HG03575 (cell line): ENCODE measurements around the gene LSM11.
A peak's percentile ranks its signal among the peaks of the same experiment; 100 is the strongest.
"Not testable (repeated sequence)": the region's sequence is repeated elsewhere in the genome, so short reads cannot be mapped to it uniquely, and the experiment has no call there.

Source experiments
- ATAC-seq: cut with Tn5 transposase; IDR thresholded peaks from one replicate; pipeline ENCODE4 v1.9.1; 2021; ENCODE audit not compliant: unreplicated experiment, insufficient number of reproducible peaks, low FRiP score; ENCODE audit errors: extremely low read depth

Gene LSM11

DNA sequence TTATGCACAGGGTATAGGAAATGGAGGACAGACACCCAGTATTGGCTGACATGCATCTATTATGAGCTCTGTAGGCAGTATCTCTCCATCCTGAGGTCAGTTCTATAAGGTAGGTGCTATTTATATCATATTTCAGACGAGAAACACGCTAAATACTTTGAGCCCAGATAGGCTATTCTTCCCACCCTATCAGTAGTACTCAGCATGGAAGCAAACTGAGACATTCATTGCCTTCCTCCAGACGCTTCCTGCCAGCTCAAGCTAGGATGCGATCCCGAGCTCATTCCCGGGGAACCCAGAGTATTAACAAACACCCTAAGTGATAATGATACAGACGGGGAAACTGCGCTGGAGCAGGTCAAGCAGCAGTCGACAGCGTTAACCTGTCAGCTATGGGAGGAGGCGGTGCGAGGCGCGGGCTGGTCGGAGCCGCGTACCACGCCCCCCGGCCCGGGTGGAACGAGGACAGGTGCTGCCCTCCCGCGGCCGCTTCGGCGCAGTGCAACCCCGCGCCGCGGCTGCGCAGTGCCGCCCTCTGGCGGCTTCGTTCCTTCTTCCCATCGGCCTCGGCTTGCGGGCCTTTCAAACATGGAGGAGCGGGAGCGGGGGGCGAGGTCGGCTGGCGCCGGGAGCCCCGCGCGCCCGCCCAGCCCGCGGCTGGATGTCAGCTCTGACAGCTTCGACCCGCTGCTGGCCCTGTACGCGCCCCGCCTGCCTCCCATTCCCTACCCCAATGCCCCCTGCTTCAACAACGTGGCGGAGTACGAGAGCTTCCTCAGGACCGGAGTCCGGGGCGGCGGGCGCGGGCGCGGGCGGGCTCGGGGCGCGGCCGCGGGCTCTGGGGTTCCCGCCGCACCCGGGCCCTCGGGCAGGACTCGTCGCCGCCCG lies at the start of gene LSM11:
LSM11 (plus strand) TSS at position 550 of the 888 bp plus-strand sequence; CDS start at position 589, 39 bp downstream.
- peak; percentile 67 for ATAC-seq

GRCh38 chr5:157693816-157694215 lies 49.7 kb upstream of the LSM11 start:
- not testable (repeated sequence) for ATAC-seq

DNA sequence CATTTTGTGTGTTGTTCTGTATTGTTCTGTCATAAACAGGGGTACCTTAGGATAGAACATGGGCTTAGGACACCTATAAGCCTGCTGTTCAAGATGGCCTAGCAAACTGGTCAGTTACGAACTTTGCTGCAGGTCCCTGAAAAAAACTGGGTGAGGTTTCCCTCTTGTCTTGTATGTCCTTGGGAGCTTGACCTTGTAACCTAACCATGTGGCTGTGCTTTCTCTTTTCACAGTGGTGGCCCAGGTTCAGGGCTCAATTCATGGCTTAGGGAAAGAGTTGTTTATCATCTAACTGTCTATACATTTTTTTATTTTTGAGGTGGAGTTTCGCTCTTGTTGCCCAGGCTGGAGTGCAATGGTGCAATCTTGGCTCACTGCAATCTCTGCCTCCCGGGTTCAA lies 47.4 kb upstream of the LSM11 start:
- not testable (repeated sequence) for ATAC-seq

- ATAC-seq, result not testable (repeated sequence)
These were observed 44.8 kb upstream of the LSM11 start for GRCh38 chr5:157698674-157699073.

GRCh38 chr5:157703736-157704135 lies 39.8 kb upstream of the LSM11 start:
- no peak for ATAC-seq

- no peak for ATAC-seq
These were observed 34.6 kb upstream of the LSM11 start for GRCh38 chr5:157708866-157709265.

GRCh38 chr5:157709346-157709745 lies 34.2 kb upstream of the LSM11 start:
- ATAC-seq, result no peak

DNA sequence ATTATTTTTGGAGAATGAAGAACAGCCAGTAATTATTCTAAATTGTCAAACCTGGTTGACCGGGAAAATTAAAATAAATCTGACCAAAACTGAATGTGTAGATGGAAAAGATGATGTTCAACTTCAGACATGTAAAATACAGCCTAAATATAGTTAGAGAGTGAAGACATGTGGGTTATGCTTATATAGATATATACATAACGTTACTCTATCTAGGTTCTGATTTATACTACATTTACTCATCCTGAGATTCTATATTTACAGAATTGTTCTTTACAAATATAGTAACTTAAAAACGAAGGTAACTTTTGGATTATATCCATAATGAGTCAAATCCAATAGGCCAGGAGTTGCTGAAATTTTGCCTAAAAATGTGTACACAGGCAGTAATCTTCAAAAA lies 33.1 kb upstream of the LSM11 start:
- no peak for ATAC-seq

- no peak for ATAC-seq
These were observed 32.6 kb upstream of the LSM11 start for GRCh38 chr5:157710882-157711281.

- ATAC-seq, result no peak
These were observed 29.5 kb upstream of the LSM11 start for GRCh38 chr5:157713830-157714595.

- no peak for ATAC-seq
These were observed 29.0 kb upstream of the LSM11 start for GRCh38 chr5:157714596-157714864.

DNA sequence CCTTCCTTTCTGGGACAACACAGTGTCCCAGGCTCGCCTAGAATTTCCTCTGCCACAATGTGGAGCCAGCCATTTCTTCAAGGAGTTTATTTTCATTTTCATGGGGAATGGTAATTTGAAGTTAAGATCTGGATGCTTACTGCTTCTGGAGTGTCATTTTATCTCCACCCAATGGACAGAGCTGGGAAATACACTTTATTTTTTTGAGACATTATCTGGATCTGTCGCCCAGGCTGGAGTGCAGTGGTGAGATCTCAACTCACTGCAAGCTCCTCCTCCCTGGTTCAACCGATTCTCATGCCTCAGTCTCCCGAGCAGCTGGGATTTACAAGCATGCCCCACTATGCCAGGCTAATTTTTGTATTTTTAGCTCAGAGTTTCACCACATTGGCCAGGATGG lies 25.0 kb upstream of the LSM11 start:
- ATAC-seq, result no peak

GRCh38 chr5:157719245-157719644 lies 24.3 kb upstream of the LSM11 start:
- ATAC-seq, result no peak

- no peak for ATAC-seq
These were observed 22.4 kb upstream of the LSM11 start for GRCh38 chr5:157721159-157721558.

- not testable (repeated sequence) for ATAC-seq
These were observed 20.6 kb upstream of the LSM11 start for GRCh38 chr5:157722895-157723294.

DNA sequence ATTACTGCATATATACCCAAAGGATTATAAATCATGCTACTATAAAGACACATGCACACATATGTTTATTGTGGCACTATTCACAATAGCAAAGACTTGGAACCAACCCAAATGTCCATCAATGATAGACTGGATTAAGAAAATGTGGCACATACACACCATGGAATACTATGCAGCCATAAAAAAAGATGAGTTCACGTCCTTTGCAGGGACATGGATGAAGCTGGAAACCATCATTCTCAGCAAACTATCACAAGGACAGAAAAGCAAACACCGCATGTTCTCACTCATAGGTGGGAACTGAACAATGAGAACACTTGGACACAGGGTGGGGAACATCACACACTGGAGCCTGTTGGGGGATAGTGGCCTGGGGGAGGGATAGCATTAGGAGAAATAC lies 16.9 kb upstream of the LSM11 start:
- not testable (repeated sequence) for ATAC-seq

- ATAC-seq, result not testable (repeated sequence)
These were observed 15.7 kb upstream of the LSM11 start for GRCh38 chr5:157727858-157728257.

DNA sequence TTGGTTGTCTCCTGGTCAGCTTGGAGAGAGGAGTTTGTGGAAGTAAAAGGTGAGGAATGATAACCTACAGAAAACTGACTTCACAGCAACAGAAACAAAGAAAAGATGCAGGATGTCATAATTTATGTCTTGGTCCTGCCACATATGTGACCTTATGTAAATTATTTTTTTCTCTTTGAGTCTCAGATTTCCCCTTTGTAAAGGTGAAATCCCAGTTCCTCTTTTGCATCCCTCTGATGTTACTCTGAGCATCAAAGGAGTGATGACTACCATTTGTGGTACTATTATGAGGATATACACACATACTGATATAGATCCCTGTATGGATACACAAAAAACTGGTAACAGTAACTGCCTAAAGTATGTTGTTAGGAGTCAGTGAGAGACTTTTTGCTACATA lies 13.7 kb upstream of the LSM11 start:
- peak; percentile 87 for ATAC-seq

DNA sequence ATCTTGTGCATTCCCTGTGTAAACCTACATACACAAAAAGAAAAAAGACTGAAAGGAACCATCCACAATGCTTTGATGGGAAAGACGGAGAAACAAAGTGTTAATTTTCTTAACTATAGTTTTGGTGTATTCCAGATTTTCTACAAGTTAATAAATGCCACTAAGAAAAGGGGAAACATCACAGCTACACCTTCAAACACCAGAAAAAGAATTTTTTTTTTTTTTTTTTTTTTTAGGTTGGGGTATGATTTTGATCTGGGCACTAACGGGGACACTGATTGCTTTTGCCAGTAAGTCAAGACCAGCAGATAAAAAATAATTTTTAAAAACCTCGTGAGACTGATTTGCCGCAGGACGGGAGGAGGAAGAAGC lies 12.6 kb upstream of the LSM11 start:
- no peak for ATAC-seq
